Lower leg skin (tissue), 4 donors: Measurements from ENCODE around the gene DAD1. TPM values are rescaled to one million over a fixed set of nuclear protein-coding genes. Genes with fewer than 3 reads are reported as not detected.
"Not testable (repeated sequence)": the region's sequence is repeated elsewhere in the genome, so short reads cannot be mapped to it uniquely, and the experiment has no call there.

Source experiments
- DNase-seq, 2 donors: peaks; one replicate each; pipeline ENCODE4 v3.0.0-alpha.2; 2019; ENCODE audit warnings: low spot score in 2 of 2
- H3K4me3 ChIP-seq: fragments of 200-600 bp; sonication (generic); 2 replicates; pipeline ENCODE4 v1.5.1; 2017; ENCODE audit warnings: mild to moderate bottlenecking, low read depth; ENCODE audit not compliant: poor library complexity, severe bottlenecking
- POLR2A ChIP-seq, 2 donors: fragments of 450-650 bp; IDR thresholded peaks; one replicate each; pipeline ENCODE4 v1.6.1; 2016 to 2017; ENCODE audit warnings: antibody characterized with exemption in 2 of 2, mild to moderate bottlenecking in 1 of 2, moderate library complexity in 1 of 2
- WGBS, 2 donors: methylation state at CpG; one replicate each; pipeline ENCODE4 v1.1.5; 2018; 5-methylcytosine and 5-hydroxymethylcytosine counted together
- intact Hi-C: fragments of 100-400 bp; cut with DNase I; formaldehyde crosslinking; loops from one replicate; pipeline ENCODE4 v1.15.0; 2023; ENCODE audit warnings: low total_unique reads
- total RNA-seq, 4 donors: library from RNA; depleted of rRNA; stranded (reverse); fragments of >200 nt; gene quantifications; one replicate each; pipeline ENCODE4 v1.1.0, GENCODE V29; 2016
- TF ChIP-seq, protein P1 (sequence below), 3 donors: fragments of 450-650 bp; IDR thresholded peaks; one replicate each; pipeline ENCODE4 v1.5.1; 2016; ENCODE audit warnings: antibody characterized with exemption in 3 of 3, mild to moderate bottlenecking in 3 of 3, moderate library complexity in 2 of 3

Gene DAD1
- total RNA-seq, 4 donors from 2014 or later = 103 to 131 (median 124) TPM

DNA sequence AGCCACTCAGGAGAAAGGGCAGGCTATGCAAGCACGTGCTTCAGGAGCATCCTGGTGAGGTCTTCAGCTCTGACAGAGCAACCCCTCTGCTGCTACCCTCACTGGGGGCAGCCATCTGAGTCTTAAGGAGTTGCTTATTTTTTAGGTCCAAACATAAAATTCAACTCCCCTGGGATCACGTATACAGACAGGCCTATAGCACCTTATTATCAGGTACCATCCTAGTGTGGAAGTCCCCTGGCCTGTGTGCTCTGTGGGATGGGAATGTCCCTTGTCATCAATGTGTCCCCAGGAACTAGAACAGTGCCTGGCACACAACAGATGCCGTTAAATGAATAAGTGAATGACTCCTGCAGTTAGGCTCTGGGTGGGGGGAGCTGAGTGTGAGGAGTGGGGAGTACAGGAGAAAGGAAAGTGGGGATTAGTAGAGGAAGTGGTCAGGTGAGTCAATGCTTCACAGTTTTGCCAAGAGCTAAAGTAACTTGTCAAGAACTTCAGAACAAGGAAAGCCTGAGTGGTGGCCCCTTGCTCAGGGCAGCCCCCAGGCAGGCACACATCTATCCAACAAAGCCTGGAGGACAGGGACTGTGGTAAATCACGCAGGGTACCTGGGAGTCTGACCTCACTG is 33.5 kb downstream of the DAD1 start:
- 77 to 78% methylated on average over 4 of the region's 4 CpGs for WGBS, 2 donors
- no peak for TF ChIP-seq POLR2A (IDR thresholded peaks at IDR 0.05)
- TF ChIP-seq, protein P1, sequence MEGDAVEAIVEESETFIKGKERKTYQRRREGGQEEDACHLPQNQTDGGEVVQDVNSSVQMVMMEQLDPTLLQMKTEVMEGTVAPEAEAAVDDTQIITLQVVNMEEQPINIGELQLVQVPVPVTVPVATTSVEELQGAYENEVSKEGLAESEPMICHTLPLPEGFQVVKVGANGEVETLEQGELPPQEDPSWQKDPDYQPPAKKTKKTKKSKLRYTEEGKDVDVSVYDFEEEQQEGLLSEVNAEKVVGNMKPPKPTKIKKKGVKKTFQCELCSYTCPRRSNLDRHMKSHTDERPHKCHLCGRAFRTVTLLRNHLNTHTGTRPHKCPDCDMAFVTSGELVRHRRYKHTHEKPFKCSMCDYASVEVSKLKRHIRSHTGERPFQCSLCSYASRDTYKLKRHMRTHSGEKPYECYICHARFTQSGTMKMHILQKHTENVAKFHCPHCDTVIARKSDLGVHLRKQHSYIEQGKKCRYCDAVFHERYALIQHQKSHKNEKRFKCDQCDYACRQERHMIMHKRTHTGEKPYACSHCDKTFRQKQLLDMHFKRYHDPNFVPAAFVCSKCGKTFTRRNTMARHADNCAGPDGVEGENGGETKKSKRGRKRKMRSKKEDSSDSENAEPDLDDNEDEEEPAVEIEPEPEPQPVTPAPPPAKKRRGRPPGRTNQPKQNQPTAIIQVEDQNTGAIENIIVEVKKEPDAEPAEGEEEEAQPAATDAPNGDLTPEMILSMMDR (IDR thresholded peaks at IDR 0.05) = no peak
- H3K4me3 ChIP-seq = no peak overlapping the region
- no peak for DNase-seq
- intact Hi-C loops = loop anchor here (10.0 kb wide), 2 partner anchors 171 to 299 kb away; no protein-coding TSS in a partner anchor

DNA sequence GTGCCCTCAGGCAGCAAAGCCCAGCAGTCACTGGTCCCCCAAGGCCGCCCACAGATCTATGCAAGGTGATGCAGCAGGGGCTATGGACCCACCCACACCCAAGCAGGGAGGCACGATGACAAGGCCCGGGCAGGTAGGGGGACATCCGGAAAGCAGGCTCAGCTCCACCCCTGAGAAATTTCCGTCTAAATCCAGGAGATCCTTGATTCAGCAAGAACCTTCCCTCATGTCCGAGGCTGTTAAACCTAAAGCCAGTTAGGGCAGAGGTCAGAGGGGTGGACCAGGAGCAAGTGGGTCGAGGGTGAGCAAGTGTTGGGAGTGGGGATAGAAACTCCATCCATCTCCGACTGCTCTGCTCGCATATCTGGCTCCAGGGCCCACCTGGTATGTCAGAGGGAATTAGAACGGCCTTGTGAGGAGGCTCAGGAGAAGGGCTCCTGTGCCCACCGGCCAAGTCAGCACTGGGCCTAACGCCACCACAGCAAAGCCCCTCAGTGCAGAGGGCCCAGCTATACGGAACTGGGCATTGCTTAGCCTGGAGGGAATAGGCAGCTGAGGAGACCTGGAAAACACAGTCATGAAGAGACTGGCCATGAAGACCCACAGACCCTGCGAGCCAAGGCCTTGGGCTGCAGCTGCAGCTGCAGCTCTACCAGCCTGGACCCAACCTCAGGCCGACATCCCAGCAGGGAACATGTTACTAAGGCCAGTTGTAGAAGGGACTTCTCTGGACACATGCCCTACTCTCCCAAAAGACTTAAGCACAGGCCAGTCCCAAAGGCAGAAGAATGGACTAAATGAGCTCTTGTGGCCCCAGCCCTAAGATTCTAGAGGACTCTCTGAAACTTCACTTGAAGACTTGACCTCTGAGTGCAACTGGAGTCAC is 34.3 kb downstream of the DAD1 start:
- 89 to 98% methylated on average over 14 to 15 of the region's 15 CpGs for WGBS, 2 donors
- intact Hi-C loops = loop anchor here (10.0 kb wide), 2 partner anchors 170 to 300 kb away; no protein-coding TSS in a partner anchor

DNA sequence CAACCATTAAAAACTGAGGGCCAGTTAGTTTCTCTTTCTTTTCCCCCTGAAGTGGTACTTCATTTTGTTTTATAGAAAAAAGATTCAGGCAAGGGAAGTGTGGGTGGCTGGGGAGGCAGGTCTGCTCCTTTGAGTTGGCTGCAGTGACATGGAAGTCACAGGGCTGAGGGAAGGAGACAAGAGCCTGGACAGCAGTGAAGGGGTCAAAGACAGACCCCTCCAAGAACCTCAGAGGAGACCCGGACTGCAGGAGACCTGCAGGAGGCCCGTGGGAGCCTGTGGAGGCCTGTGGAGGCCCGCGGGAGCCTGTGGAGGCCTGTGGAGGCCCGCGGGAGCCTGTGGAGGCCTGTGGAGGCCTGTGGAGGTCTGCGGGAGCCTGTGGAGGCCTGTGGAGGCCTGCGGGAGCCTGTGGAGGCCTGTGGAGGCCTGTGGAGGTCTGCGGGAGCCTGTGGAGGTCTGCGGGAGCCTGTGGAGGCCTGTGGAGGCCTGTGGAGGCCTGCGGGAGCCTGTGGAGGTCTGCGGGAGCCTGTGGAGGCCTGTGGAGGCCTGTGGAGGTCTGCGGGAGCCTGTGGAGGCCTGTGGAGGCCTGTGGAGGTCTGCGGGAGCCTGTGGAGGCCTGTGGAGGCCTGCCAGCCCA is 35.0 kb downstream of the DAD1 start:
- WGBS, 2 donors = 81 to 90% methylated on average over 12 to 13 of the region's 14 CpGs

More for the DNA sequence above, 34.3 kb downstream of the DAD1 start:
- no peak for TF ChIP-seq POLR2A (IDR thresholded peaks at IDR 0.05)
- TF ChIP-seq, protein P1 (IDR thresholded peaks at IDR 0.05) = no peak
- H3K4me3 ChIP-seq = no peak overlapping the region
- no peak for DNase-seq

DNA sequence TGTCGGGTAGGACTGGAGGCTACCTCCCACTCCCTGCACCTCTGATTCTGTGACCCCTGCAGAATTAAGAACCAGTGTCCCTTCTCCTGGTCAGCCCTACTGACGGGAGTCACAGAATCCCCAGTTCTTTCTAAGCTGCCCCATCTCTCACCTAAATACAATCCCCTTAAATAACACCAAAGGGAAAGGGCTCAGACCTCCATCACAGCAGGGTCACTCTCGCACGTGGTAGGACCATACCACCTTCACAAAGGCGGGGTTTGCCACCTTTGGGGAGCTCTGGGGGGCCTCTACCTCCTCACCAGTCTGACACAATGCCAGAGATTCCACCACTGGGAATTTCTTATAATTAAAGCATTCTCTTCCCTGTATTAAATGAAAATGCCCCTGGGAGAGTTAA is 35.6 kb downstream of the DAD1 start:
- intact Hi-C loops = loop anchor here (10.0 kb wide), 2 partner anchors 169 to 301 kb away; no protein-coding TSS in a partner anchor
- 91% methylated on average over 5 of the region's 5 CpGs for WGBS, 2 donors
- no peak for DNase-seq
- TF ChIP-seq, protein P1 (IDR thresholded peaks at IDR 0.05) = no peak
- no peak for TF ChIP-seq POLR2A (IDR thresholded peaks at IDR 0.05)
- H3K4me3 ChIP-seq = no peak overlapping the region

More for the DNA sequence above, 35.0 kb downstream of the DAD1 start:
- not testable (repeated sequence) for H3K4me3 ChIP-seq, DNase-seq
- intact Hi-C loops = loop anchor here (10.0 kb wide), 2 partner anchors 169 to 301 kb away; no protein-coding TSS in a partner anchor

DNA sequence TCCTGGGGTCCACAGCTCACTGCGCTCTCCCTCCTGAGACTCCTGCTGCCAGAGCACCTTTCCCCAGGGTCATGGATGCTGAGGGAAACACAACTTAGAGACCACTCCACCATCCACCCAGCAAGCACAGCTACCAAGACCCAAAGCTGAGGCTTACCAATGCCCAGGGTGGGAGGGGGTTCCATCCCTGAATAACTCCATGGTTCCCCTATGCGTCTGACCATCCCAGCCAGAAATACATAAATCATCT is 36.3 kb downstream of the DAD1 start:
- H3K4me3 ChIP-seq = no peak overlapping the region
- intact Hi-C loops = loop anchor here (10.0 kb wide), 2 partner anchors 168 to 302 kb away; no protein-coding TSS in a partner anchor
- DNase-seq = no peak
- 100% methylated on average over 2 of the region's 2 CpGs for WGBS, 2 donors
- no peak for TF ChIP-seq POLR2A (IDR thresholded peaks at IDR 0.05)
- TF ChIP-seq, protein P1 (IDR thresholded peaks at IDR 0.05) = no peak
